Liver (tissue), 3 donors: ENCODE results near the gene SFMBT2.

ENCODE experiments used
- CTCF ChIP-seq: fragments of 150-350 bp; IDR thresholded peaks from 2 replicates; pipeline ENCODE4 v1.5.1; 2017; ENCODE audit warnings: improper control_type of control experiment, low read depth, low read length; ENCODE audit not compliant: missing input control
- EGR1 ChIP-seq, 2 donors: IDR thresholded peaks; 2 replicates each; pipeline ENCODE4 v1.6.1; 2016 to 2018; ENCODE audit warnings: antibody characterized with exemption in 2 of 2, low read depth in 2 of 2
- donor health status: healthy.
- donor health status: healthy.

- TF ChIP-seq CTCF = no peak
- no peak for TF ChIP-seq EGR1 (IDR thresholded peaks at IDR 0.05; ENCODE audit: low read depth in 2 of 2)
Observed at GRCh38 chr10:7130191-7130911, 280.5 kb downstream of the SFMBT2 start.
